Measurements from ENCODE around the gene RFX8. TPM values are rescaled to one million over a fixed set of nuclear protein-coding genes. Genes with fewer than 3 reads are reported as not detected.
"Not testable (repeated sequence)": the region's sequence is repeated elsewhere in the genome, so short reads cannot be mapped to it uniquely, and the experiment has no call there.

Gene RFX8
- total RNA-seq, 1 experiment from 2014 or later: 0.69 TPM

GRCh38 chr2:101380376-101380775 is 94.5 kb downstream of the RFX8 start:
- DNase-seq (ENCODE audit: low read depth): peak; percentile 86

GRCh38 chr2:101379091-101379490 is 95.8 kb downstream of the RFX8 start:
- DNase-seq (ENCODE audit: low read depth): no peak

- DNase-seq (ENCODE audit: low read depth): no peak
Measured at GRCh38 chr2:101375653-101376052, 99.3 kb downstream of the RFX8 start.

DNA sequence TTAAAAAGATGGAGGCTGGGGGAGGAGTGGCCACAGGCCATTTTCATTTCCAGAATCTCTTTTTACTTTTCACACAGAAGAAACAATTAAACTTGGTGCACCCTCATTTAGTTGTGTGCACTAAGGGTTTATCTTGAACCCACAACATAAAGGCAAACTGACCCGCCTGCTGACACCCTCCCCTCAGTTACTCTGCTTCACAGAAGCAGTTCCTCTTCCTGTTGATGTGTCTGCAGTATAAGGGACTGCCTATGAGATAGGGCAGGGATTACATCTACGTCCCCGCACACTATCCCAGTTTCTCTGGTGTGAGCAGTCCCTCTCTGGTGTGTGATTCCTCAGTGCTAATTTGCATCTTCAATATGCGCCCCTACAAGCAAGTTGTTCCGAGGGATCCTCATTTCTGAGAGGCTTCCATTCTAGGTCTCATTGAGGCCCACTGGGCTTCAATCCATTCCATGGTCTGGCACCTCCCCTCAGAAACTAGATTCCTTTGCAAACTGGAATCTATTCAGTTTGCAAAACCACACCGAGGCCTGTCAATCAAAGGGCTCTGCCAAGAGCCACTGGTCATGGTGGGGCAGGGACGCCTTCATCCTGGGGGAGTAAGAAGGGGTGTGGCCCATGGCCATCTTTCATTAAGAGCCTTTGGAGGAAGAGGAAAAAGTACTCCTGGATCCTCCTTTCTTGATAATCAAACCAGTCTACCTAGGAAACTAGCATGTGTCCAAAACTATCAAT is 99.9 kb downstream of the RFX8 start:
- DNase-seq (ENCODE audit: low read depth): no peak

DNA sequence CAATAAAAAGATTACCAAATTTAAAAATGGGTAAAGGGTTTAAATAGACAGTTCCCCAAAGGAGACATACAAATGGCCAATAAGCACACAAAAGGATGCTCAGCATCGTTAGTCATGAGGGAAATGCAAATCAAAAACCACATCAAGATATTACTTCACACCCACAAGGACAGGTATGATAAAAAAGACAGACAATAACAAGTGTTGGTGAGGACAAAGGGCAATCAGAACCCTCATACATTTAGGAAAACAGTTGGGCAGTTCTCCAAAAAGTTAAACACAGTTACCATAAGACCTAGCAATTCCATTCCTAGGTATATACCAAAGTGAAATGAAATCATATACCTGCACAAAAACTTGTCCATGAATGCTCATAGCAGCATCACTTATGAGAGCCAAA is 102.1 kb downstream of the RFX8 start:
- DNase-seq (ENCODE audit: low read depth): no peak

- peak; percentile 18 for DNase-seq (ENCODE audit: low read depth)
Measured at GRCh38 chr2:101371636-101372035, 103.3 kb downstream of the RFX8 start.

DNA sequence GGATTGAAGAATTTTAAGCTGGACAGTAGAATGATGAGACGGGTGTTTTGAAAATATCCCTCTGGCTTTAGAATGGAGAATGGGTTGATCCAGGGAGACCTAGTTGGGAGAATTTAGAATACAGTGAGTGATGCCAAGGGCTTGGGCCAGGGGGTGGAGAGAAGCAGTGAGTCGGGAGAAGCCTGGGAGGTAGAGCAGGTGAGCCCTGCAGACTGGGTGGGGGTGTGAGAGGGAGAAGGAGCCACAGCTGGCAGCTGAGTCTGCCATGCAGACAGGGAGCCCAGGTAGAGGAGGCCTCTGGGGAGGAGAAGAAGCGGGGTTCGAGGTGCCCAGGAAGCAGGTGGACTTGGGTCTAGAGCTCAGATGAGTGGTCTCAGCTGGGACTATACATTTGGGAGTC is 105.8 kb downstream of the RFX8 start:
- no peak for DNase-seq (ENCODE audit: low read depth)

GRCh38 chr2:101368376-101368775 is 106.5 kb downstream of the RFX8 start:
- no peak for DNase-seq (ENCODE audit: low read depth)

DNA sequence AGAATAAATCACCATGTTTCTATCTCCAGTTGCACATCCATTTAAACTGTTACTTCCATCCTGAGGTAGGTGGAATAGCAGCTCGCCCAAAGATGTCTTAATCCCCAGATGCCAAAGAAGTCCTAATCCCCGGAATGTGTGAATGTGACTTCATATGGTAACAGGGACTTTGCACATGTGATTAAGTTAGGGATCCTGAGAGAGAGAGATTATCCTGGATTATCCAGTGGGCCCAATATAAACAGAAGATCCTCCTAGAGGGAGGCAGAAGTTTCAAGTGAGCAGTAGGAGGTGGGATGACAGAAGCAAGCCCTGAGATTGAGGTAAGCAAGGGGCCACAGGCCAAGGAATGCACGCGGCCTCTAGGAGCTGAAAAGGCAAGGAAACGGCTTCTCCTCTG is 107.4 kb downstream of the RFX8 start:
- DNase-seq (ENCODE audit: low read depth): no peak

- DNase-seq (ENCODE audit: low read depth): no peak
Measured at GRCh38 chr2:101364878-101365277, 110.0 kb downstream of the RFX8 start.

DNA sequence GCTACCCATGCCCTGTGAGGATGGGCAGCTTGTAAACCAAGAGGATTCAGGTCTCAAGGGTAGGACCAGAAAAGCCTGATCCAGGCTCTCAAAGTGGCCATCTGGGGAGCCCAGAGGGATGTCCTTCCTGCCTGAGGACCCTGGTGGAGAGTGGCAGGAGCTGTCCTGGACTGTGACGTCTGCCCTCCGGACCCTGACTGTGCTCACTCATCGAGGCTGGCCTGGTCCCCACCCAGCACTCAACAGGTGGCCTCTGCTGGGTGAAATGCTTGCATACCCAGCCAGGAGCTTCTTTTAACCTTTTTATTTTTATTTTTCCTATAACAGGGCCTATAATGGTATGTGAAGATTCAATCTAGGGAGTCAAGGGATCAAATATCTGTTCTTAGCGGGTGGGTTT is 112.1 kb downstream of the RFX8 start:
- no peak for DNase-seq (ENCODE audit: low read depth)

- DNase-seq (ENCODE audit: low read depth): no peak
Measured at GRCh38 chr2:101362316-101362715, 112.6 kb downstream of the RFX8 start.

DNA sequence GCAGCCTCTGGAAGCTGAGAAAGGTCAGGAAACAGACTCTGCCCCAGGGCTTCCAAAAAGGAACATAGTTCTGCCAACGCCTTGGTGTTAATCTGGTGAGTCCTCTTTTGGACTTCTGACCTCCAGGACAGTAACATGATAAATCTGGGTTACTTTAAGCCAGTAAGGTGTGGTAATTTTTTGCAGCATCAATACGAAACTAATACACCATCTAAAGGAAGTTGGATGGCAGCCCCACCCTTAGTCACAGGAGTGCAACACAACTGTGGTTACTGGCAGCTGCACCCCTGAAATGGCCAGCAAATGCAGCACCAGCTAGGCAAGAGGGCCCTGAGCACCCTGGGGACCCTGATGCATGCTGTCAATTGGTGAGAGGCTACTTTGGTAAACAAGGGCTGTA is 113.4 kb downstream of the RFX8 start:
- no peak for DNase-seq (ENCODE audit: low read depth)

DNA sequence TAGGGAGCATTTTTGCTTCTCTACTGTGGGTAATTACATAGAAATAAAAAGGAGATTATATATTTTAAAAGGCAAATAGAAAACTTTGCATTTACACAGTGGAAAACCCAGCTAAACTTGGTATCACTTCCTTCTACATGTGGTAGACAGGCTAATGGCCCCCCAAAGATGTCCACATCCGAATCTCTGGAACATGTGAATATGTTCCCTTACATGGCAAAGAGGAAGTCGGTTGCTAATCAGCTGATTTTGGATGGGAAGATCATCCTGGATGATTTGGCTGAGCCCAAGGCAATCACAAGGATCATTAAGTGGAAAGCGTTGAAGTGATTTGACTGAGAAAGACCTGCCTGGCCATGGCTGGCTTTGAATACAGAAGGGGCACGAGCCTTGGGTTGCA is 113.8 kb downstream of the RFX8 start:
- no peak for DNase-seq (ENCODE audit: low read depth)

- peak; percentile 50 for DNase-seq (ENCODE audit: low read depth)
Measured at GRCh38 chr2:101360232-101360631, 114.7 kb downstream of the RFX8 start.

DNA sequence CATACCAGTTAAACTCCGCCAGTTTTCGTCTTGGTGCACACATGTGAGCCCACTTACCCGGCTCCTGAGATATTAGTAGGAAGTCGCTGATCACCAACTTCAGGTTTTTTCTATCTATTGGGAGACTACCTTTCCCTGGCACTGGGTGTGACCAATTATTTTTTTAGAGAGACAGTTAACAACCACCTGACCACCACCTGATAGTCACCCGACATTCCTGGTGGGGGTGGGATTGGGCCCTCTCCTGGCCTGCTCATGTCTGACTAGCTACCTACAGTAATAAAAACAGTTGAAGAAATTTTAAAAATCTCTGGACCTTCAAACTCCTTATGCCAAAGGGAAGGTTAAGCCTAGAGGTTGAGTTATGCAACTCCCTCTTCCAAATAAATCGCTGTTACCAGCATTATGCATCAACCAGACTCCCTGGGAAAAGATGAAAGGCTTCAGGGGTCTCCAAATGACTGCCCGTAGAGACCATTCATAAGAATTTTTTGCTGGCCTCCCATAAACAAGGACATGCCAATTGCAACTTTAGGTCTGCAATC is 115.4 kb downstream of the RFX8 start:
- DNase-seq (ENCODE audit: low read depth): no peak

- no peak for DNase-seq (ENCODE audit: low read depth)
Measured at GRCh38 chr2:101357376-101357775, 117.5 kb downstream of the RFX8 start.

DNA sequence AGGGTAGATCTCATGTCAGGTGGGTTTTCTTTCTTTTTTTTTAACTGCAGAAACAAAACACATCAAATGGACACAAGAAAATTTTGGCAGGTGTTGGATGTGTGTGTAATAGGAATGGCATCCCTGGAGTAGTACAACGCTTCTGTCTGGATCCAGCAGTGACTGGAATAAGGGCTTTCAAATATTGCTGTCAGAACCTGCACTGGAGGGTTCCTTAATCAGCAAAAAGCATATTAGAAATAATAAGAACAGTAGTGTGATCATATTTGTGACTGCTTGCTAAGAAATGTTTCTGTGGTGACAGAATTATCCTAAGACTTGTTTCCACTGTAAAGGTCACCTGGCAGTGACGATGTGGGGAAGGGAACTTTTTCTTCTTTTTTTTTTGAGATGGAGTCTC is 118.4 kb downstream of the RFX8 start:
- peak; percentile 22 for DNase-seq (ENCODE audit: low read depth)

GRCh38 chr2:101356055-101356454 is 118.9 kb downstream of the RFX8 start:
- DNase-seq (ENCODE audit: low read depth): no peak

GRCh38 chr2:101355401-101356054 is 119.4 kb downstream of the RFX8 start:
- no peak for DNase-seq (ENCODE audit: low read depth)

GRCh38 chr2:101354420-101355311 is 120.2 kb downstream of the RFX8 start:
- no peak for DNase-seq (ENCODE audit: low read depth)

- DNase-seq (ENCODE audit: low read depth): not testable (repeated sequence)
Measured at GRCh38 chr2:101352631-101353030, 122.3 kb downstream of the RFX8 start.

All from Daoy (cell line).